Gastroesophageal sphincter (tissue), 3 donors: ENCODE data around the gene CLDN2.

Experiments used
- POLR2A ChIP-seq, 2 donors: fragments of 450-650 bp; IDR thresholded peaks; one replicate each; pipeline ENCODE4 v1.6.1; 2017; ENCODE audit warnings: antibody characterized with exemption in 2 of 2, mild to moderate bottlenecking in 2 of 2, moderate library complexity in 1 of 2
- POLR2AphosphoS5 ChIP-seq: sonication (generic); formaldehyde crosslinking; IDR thresholded peaks from one replicate; pipeline ENCODE4 v1.6.1; 2017; ENCODE audit warnings: antibody characterized with exemption
- TF ChIP-seq, protein P1 (sequence below), 4 experiments: fragments of 200-600 bp in 2 of 4; fragments of 450-650 bp in 2 of 4; sonication (generic) in 1 of 4; IDR thresholded peaks; one replicate each; pipeline ENCODE4 v1.5.1; 2017 to 2019; ENCODE audit warnings: antibody characterized with exemption in 4 of 4, mild to moderate bottlenecking in 2 of 4, moderate library complexity in 2 of 4

DNA sequence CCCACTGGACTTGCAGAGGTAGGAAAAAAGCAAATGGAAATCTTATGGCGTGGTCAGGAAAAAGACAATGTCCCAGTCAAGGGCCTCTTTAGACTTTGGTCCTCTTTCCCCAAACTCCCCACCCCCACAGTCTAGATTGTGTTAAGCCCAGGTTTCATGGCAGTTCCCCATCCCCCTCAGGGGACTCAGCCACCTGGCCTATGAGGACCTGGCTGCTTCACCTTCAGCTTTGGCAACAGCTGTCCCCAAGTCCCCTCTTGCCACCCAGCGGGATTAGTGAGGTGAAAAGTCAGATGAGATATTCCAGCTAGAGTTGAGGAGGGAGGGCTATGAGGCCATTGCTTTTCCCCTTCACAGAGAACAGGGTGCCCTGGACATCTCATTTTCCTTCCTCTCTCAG lies 17.5 kb upstream of the CLDN2 start:
- TF ChIP-seq POLR2A (IDR thresholded peaks at IDR 0.05) (no peak), POLR2AphosphoS5 (no peak)
- TF ChIP-seq, protein P1, sequence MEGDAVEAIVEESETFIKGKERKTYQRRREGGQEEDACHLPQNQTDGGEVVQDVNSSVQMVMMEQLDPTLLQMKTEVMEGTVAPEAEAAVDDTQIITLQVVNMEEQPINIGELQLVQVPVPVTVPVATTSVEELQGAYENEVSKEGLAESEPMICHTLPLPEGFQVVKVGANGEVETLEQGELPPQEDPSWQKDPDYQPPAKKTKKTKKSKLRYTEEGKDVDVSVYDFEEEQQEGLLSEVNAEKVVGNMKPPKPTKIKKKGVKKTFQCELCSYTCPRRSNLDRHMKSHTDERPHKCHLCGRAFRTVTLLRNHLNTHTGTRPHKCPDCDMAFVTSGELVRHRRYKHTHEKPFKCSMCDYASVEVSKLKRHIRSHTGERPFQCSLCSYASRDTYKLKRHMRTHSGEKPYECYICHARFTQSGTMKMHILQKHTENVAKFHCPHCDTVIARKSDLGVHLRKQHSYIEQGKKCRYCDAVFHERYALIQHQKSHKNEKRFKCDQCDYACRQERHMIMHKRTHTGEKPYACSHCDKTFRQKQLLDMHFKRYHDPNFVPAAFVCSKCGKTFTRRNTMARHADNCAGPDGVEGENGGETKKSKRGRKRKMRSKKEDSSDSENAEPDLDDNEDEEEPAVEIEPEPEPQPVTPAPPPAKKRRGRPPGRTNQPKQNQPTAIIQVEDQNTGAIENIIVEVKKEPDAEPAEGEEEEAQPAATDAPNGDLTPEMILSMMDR (IDR thresholded peaks at IDR 0.05): no peak
